ENCODE results near the gene FOXK1.
"Not testable (repeated sequence)": the region's sequence is repeated elsewhere in the genome, so short reads cannot be mapped to it uniquely, and the experiment has no call there.

The FOXK1 gene

DNA sequence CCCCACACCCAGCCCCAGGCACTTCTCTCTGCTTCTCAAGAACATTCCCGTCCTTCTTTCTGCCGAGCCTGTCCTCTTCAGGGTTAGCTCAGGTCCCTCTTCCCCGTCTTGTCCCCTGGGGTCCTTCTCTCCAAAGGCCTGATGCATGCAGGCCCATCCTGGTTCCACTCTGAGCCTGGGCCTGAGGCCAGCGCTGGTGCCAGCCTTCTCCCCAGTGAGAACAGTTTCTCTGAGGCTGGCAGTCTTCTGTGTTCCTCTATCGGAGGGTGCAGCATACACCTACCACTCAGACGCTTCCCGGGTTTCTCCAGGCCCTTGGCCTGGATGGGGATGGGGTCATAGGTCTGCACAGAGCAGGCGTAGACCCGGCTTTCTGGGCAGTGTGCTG is 108.0 kb downstream of the FOXK1 start:
- H3K36me3 Mint-ChIP-seq (ENCODE audit: low read depth) = peaks cover 3% of the 10 kb centered on the region
- H3K27ac Mint-ChIP-seq = no peak overlapping the region
- no peak for ATAC-seq
- DNase-seq = no peak
- no peaks in the 10 kb centered on the region for H3K9me3 Mint-ChIP-seq
- no peaks in the 10 kb centered on the region for H3K27me3 Mint-ChIP-seq
- H3K4me1 Mint-ChIP-seq = no peaks in the 10 kb centered on the region
- no peak overlapping the region for H3K4me3 Mint-ChIP-seq

DNA sequence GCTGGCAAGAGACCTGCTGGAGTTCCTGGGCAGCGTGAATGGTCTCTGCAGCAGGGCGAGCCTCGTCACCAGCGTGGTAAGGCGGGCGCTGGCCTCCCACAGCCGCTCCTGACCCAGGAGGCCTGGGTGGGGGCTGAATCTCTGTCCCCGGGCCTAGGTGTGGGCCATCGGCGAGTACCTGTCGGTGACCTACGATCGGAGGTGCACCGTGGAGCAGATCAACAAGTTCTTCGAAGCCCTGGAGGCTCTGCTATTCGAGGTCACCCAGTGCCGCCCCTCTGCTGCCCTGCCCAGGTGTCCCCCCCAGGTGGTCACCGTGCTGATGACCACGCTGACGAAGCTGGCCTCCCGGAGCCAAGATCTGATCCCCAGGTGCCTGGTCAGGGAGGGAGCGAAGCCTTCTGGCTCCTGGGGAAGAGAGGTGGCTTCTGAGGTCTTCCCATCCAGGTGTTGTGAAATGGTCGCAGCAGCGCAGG is 108.5 kb downstream of the FOXK1 start:
- H3K27ac Mint-ChIP-seq = no peak overlapping the region
- DNase-seq (no peak), ATAC-seq (no peak)
- H3K4me1 Mint-ChIP-seq = no peaks in the 10 kb centered on the region
- H3K4me3 Mint-ChIP-seq = no peak overlapping the region
- no peaks in the 10 kb centered on the region for H3K27me3 Mint-ChIP-seq
- H3K36me3 Mint-ChIP-seq (ENCODE audit: low read depth) = peaks cover 3% of the 10 kb centered on the region
- no peaks in the 10 kb centered on the region for H3K9me3 Mint-ChIP-seq

DNA sequence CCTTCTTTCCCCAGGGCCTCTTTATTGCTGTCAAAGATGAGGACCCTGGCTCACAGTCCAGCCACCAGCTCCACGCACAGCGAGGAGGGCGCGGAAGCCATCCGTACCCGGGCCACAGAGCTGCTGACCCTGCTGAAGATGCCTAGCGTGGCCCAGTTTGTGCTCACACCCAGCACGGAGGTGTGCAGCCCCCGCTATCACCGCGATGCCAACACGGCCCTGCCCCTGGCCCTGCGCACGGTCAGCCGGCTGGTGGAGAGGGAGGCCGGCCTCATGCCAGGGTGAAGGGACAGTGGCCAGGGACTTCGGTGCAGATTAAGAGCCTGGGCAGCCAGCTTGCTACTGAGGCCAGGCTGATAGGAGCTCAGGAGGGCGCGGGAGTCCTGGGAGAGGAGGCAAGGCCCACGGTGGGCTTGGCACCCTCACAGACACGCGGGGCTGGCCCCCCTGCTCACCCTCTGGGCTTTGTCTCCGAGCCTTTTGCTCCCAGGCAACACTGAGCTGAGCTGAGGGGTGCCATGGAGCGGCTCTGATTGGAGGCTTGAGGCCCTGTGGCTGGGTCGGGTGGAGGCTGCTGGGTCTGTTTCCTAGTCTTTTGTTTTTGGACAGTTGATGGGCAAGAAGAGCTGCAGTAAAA is 109.1 kb downstream of the FOXK1 start:
- peaks cover 3% of the 10 kb centered on the region for H3K36me3 Mint-ChIP-seq (ENCODE audit: low read depth)
- H3K27me3 Mint-ChIP-seq = no peaks in the 10 kb centered on the region
- no peaks in the 10 kb centered on the region for H3K4me1 Mint-ChIP-seq
- H3K4me3 Mint-ChIP-seq = no peak overlapping the region
- no peak overlapping the region for H3K27ac Mint-ChIP-seq
- DNase-seq (no peak), ATAC-seq (no peak)
- H3K9me3 Mint-ChIP-seq = no peaks in the 10 kb centered on the region

DNA sequence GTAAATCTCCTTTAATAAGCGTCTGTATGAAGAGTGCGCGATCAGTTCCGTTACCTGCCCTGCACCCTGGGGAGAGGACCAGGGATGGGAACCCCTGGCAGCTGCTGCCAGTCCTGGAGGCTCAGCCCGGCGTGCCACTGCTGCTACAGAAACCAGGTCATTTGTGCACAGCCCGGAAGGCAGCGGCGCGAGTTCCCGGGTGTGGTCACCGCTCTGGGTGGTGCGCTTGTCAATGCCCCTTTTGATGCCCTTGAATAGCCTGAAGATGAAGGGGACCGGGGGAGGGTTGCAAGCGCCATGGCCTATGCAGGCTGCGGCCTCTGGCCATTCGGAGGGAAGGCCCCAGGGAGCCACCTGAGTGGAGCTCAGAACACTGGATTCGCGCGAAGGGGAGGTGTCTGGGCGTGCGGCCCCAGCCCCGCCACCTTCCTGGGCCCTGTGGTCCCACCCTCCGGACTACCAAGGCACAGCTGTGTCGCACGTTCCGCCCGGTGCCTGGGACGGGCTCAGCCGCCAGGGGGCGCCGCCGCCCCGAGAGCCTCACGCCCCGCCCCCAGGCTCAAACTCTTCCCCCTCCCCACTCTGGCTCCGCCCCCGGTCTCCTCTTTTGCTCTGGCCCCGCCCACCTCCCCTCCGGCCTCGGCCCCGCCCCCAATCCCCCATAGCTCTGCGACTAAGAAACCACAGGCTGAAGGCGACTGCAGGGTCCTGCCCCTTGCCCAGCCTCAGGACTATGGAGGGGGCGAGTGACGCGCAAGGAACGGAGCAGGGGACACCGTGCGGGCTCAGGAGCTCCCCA is 109.8 kb downstream of the FOXK1 start:
- ATAC-seq = peak; percentile 65
- H3K4me3 Mint-ChIP-seq = no peak overlapping the region
- peak; percentile 87 for DNase-seq
- H3K9me3 Mint-ChIP-seq = no peaks in the 10 kb centered on the region
- no peaks in the 10 kb centered on the region for H3K27me3 Mint-ChIP-seq
- no peaks in the 10 kb centered on the region for H3K4me1 Mint-ChIP-seq
- H3K27ac Mint-ChIP-seq = no peak overlapping the region
- peaks cover 3% of the 10 kb centered on the region for H3K36me3 Mint-ChIP-seq (ENCODE audit: low read depth)

DNA sequence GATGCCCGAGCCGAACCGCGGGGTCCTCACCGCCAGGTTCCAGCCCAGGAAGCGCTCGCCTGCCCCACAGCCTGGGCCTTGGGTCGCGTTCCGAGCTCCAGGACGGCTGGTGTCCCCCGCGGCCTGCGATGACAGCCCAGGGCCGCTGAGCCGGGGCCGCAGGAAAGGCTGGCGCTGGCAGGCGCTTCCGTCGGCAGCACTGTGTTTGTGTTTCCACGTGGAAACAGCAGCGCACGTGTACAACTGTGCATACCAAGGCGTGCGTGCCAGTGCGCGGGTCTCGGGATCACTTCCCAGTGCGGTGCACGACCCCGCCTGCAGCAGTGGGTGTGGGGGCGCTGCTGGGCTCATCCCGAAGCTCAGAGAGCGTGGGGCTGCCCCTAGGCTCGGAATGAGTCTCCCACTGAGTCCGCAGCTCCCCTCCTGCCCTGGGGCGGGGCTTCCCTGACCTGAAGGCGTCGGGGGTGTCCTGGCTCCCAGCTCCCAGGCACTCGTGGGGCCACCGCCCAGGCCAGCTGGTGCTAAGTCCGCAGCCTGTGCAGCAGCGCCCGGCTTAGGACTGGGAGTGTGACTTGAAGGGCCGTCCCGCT is 110.5 kb downstream of the FOXK1 start:
- peaks cover 3% of the 10 kb centered on the region for H3K36me3 Mint-ChIP-seq (ENCODE audit: low read depth)
- H3K4me1 Mint-ChIP-seq = no peaks in the 10 kb centered on the region
- no peak overlapping the region for H3K4me3 Mint-ChIP-seq
- no peak overlapping the region for H3K27ac Mint-ChIP-seq
- no peaks in the 10 kb centered on the region for H3K9me3 Mint-ChIP-seq
- DNase-seq (peak; percentile 12), ATAC-seq (peak; percentile 31)
- no peaks in the 10 kb centered on the region for H3K27me3 Mint-ChIP-seq

DNA sequence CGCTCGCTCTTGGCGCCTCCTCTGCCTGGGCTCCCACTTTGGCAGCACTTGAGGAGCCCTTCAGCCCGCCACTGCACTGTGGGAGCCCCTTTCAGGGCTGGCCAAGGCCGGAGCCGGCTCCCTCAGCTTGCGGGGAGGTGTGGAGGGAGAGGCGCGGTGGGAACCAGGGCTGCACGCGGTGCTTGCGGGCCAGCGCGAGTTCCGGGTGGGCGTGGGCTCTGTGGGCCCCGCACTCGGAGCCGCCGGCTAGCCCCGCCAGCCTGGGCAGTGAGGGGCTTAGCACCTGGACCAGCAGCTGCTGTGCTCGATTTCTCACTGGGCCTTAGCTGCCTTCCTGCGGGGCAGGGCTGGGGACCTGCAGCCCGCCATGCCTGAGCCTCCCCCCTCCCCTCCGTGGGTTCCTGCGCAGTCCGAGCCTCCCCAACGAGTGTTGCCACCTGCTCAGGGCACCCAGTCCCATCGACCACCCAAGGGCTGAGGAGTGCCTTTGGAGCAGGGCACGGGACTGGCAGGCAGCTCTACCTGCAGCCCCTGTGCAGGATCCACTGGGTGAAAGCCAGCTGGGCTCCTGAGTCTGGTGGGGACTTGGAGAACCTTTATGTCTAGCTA is 111.4 kb downstream of the FOXK1 start:
- not testable (repeated sequence) for H3K27ac Mint-ChIP-seq, ATAC-seq

DNA sequence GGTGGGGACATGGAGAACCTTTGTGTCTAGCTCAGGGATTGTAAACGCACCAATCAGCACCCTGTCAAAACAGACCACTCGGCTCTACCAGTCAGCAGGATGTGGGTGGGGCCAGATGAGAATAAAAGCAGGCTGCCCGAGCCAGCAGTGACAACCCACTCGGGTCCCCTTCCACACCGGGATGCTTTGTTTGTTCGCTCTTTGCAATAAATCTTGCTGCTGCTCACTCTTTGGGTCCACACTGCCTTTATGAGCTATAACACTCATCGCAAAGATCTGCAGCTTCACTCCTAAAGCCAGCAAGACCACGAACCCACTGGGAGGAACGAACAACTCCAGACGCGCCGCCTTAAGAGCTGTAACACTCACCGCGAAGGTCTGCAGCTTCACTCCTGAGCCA is 112.1 kb downstream of the FOXK1 start:
- not testable (repeated sequence) for ATAC-seq; H3K4me3 Mint-ChIP-seq; H3K4me1 Mint-ChIP-seq; H3K9me3 Mint-ChIP-seq; DNase-seq; H3K27ac Mint-ChIP-seq; H3K36me3 Mint-ChIP-seq (ENCODE audit: low read depth); H3K27me3 Mint-ChIP-seq

More for the DNA sequence above, 111.4 kb downstream of the FOXK1 start:
- H3K4me3 Mint-ChIP-seq; H3K4me1 Mint-ChIP-seq; H3K27me3 Mint-ChIP-seq; H3K36me3 Mint-ChIP-seq (ENCODE audit: low read depth); H3K9me3 Mint-ChIP-seq; DNase-seq: not testable (repeated sequence)

DNA sequence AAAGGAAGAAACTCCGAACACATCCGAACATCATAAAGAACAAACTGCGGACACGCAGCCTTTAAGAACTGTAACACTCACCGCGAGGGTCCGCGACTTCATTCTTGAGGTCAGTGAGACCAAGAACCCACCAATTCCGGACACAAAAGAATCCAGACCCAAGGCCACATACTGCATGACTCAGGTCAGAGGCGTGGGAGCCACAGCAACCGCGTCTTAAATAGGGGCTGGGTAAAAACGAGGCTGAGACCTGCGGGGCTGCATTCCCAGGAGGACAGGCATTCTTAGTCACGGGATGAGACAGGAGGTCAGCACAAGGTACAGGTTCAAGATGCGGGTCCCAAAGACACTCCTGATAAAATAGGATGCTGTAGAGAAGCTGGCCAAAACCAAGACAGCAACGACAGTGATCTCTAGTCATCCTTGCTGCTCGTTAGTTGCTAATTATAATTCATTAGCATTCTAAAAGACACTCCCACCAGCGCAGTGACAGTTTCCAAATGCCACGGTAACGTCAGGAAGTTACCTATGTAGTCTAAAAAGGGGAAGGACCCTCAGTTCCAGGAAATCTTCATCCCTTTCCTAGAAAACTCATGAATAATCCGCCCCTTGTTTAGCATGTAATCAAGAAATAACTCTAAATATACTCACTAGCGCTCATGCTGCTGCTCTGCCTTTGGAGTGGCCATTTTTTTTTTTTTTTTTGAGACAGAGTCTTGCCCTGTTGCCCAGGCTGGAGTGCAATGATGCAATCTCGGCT is 112.7 kb downstream of the FOXK1 start:
- H3K4me3 Mint-ChIP-seq = no peak overlapping the region
- no peak overlapping the region for H3K27ac Mint-ChIP-seq
- H3K36me3 Mint-ChIP-seq (ENCODE audit: low read depth) = peaks cover 3% of the 10 kb centered on the region
- no peak for DNase-seq
- H3K4me1 Mint-ChIP-seq = no peaks in the 10 kb centered on the region
- no peaks in the 10 kb centered on the region for H3K27me3 Mint-ChIP-seq
- no peaks in the 10 kb centered on the region for H3K9me3 Mint-ChIP-seq
- ATAC-seq = no peak

DNA sequence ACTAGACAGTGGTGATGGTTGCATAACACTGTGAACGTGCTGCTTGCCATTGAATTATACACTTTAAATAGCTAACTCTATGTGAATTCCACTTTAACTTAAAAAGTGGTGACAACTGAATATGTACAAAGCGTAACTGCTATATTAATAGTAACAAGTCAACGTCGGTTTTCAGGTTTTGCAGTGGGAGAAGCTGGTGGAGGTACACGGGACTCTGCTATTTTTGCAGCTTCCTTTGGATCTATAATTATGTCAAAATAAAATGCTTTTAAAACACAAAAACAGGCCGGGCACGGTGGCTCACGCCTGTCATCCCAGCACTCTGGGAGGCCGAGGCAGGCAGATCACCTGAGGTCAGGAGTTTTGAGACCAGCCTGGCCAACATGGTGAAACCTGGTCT is 114.4 kb downstream of the FOXK1 start:
- Mint-ChIP-seq H3K27me3 (no peaks in the 10 kb centered on the region), H3K4me3 (no peak overlapping the region)

DNA sequence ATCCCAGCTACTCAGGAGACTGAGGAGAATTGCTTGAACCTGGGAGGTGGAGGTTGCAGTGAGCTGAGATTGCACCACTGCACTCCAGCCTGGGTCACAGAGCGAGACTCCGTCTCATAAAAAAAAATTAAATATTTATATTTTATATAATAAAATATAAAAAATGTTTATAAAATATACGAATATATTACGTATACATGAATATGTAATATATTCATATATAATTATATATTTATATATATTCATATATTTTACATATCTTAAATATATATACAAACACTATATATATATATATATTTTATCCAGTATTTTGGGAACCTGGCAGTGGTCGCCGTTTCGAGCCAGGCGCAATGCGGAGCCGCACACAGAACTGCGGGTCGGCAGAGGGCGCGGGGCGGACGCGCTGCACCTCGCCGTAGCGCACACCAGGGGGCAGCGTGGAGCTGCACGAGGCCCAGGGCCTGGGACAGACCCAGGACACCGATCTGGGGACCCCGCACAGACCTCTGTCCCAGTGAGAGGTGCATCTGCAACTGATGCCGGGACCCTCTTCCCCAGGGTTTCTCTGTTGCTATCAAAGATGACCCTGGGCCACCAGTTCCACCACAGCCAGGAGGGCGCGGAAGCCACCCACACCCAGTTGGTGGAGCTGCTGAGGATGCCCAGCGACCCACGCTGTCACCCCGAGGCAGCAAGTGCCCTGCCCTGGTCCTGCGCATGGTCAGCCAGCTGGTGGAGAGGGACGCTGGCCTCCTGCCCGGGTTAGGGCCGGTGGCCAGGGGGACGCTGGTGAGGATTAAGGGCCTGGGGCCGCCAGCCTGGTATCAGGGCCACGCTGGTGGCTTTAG is 116.0 kb downstream of the FOXK1 start:
- Mint-ChIP-seq H3K27me3 (no peaks in the 10 kb centered on the region), H3K36me3 (ENCODE audit: low read depth) (no peaks in the 10 kb centered on the region), H3K4me3 (no peak overlapping the region), H3K4me1 (no peaks in the 10 kb centered on the region), H3K9me3 (no peaks in the 10 kb centered on the region), H3K27ac (no peak overlapping the region)
- DNase-seq = peak; percentile 76
- peak; percentile 63 for ATAC-seq

More for the DNA sequence above, 114.4 kb downstream of the FOXK1 start:
- no peaks in the 10 kb centered on the region for H3K4me1 Mint-ChIP-seq
- H3K9me3 Mint-ChIP-seq = no peaks in the 10 kb centered on the region
- ATAC-seq = no peak
- no peak for DNase-seq
- H3K27ac Mint-ChIP-seq = no peak overlapping the region
- peaks cover 2% of the 10 kb centered on the region for H3K36me3 Mint-ChIP-seq (ENCODE audit: low read depth)

DNA sequence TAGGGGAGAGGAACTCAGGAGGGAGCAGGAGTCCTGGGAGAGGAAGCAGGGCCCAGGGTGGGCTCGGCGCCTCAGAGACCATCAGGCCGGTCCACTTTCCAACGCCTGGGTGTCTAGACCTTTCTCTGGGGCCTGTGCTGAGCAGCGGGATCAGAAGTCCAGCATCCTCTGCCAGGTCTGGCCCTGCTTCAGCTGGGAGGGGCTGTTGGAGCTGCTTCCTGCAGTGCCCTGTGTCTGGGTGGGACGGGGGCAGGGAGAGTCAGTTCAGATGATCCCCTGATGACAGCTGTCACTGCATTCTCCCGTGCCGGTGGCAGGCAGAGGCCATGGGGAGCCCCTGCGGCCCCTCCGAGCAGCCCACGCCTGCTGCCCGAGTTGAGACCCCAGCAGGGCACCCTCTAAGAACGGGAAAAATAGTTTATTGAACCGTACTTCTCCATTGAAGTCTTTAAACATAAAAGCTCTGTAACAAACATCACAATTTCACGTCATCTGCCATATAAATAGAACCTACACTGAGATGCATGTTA is 116.7 kb downstream of the FOXK1 start:
- H3K27ac Mint-ChIP-seq = no peak overlapping the region
- H3K36me3 Mint-ChIP-seq (ENCODE audit: low read depth) = no peaks in the 10 kb centered on the region
- no peak overlapping the region for H3K4me3 Mint-ChIP-seq
- no peaks in the 10 kb centered on the region for H3K4me1 Mint-ChIP-seq
- no peaks in the 10 kb centered on the region for H3K9me3 Mint-ChIP-seq
- no peaks in the 10 kb centered on the region for H3K27me3 Mint-ChIP-seq
- no peak for DNase-seq
- ATAC-seq = no peak

DNA sequence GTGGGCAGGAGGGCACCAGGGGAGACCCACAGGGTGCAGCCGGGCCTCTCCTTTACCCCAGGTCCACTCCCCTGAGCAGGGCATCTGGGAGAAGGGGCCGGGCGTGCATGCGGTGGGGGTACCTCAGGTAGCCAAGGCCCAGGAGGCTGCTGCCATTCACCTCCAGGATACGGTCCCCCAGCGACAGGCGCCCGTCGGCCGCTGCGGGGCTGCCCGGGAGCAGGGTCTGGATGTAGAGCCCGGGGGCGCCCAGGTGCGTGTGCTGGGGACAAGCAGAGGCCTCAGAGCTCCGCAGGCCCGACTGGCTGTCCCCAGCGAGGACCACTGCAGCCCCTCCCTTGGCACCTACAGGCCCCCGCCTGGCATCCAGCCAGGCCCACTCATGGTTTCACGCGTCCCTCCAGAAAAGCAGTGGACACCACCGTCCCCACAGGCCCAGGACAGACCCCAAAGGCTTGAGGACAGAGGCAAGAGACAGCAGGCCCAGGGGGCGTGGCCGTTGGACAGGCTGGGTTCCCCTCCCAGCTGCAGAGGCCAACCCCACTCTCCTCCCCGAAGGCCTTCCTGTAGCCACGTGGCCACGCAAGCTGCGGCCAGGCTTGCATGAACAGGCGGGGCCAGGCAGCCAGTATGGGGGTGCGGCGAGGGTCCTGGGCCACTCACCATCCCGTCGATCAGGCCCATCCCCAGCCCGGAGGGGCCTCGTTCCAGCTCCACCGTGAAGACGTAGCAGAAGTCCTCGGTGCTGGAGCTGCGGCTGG is 117.6 kb downstream of the FOXK1 start:
- H3K4me1 Mint-ChIP-seq = no peaks in the 10 kb centered on the region
- DNase-seq (no peak), ATAC-seq (no peak)
- no peaks in the 10 kb centered on the region for H3K36me3 Mint-ChIP-seq (ENCODE audit: low read depth)
- no peaks in the 10 kb centered on the region for H3K9me3 Mint-ChIP-seq
- H3K27ac Mint-ChIP-seq = no peak overlapping the region
- H3K4me3 Mint-ChIP-seq = no peak overlapping the region
- H3K27me3 Mint-ChIP-seq = no peaks in the 10 kb centered on the region

DNA sequence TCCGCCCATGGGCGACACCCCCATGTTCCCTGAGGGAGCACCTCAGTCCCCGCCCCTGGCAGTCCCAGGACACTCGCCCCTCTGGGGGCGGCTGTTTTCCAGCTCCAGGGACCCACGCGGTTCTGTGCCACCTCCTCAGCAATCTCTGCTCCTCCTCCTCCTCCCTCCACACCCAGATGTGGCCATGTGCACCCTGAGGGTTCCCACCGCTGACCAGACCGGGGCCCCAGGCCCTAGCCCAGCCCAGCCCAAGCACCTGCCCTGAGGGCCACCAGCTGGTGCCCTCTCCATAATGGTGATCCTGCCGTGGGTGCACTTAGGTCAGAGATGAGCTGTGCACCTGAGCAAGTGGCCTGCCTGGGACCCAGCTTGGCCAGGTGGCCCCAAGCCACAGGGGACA is 118.4 kb downstream of the FOXK1 start:
- ATAC-seq (no peak), DNase-seq (no peak)
- Mint-ChIP-seq H3K4me1 (no peaks in the 10 kb centered on the region), H3K27me3 (no peaks in the 10 kb centered on the region), H3K36me3 (ENCODE audit: low read depth) (no peaks in the 10 kb centered on the region), H3K27ac (no peak overlapping the region), H3K4me3 (no peak overlapping the region), H3K9me3 (no peaks in the 10 kb centered on the region)

Data from activated naive CD8-positive, alpha-beta T cell treated with anti-CD3 and anti-CD28 coated beads, Interleukin-2, amount 50 U/mL, for 24 hours (primary cell).